Measurements from ENCODE around the gene RGS9.

DNA sequence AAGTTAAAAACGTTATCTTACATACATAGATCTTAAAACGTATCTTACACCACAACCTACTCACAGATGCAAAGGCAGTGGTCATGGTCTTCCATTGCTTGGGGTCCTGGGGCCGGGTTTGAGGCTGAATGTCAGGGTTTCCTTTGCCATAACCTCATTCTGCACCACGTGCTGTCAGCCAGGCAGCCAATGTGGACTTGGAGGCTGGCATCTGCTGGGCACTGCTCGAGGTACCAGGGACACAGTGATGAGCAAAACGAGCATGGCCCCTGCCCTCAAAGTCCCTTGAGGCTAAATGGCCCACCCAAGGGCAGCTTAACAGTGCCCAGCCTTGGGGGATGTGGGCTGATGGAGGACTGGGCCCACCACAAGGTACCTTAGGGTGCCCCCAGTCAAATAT is 35.8 kb upstream of the RGS9 start:
- TF ChIP-seq, protein P1, sequence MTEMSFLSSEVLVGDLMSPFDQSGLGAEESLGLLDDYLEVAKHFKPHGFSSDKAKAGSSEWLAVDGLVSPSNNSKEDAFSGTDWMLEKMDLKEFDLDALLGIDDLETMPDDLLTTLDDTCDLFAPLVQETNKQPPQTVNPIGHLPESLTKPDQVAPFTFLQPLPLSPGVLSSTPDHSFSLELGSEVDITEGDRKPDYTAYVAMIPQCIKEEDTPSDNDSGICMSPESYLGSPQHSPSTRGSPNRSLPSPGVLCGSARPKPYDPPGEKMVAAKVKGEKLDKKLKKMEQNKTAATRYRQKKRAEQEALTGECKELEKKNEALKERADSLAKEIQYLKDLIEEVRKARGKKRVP (CRISPR knock-in tag; IDR thresholded peaks at IDR 0.05), result no peak
- TF ChIP-seq XRCC5 (optimal IDR thresholded peaks at IDR 0.05; ENCODE audit: low read length) (no peak), KLF16 (CRISPR knock-in tag; IDR thresholded peaks at IDR 0.05) (no peak), ZNF644 (CRISPR knock-in tag; IDR thresholded peaks at IDR 0.05; ENCODE audit: low read depth) (no peak)
- TF ChIP-seq, protein P2, sequence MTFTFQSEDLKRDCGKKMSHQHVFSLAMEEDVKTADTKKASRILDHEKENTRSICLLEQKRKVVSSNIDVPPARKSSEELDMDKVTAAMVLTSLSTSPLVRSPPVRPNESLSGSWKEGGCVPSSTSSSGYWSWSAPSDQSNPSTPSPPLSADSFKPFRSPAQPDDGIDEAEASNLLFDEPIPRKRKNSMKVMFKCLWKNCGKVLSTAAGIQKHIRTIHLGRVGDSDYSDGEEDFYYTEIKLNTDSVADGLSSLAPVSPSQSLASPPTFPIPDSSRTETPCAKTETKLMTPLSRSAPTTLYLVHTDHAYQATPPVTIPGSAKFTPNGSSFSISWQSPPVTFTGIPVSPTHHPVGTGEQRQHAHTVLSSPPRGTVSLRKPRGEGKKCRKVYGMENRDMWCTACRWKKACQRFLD (CRISPR knock-in tag; IDR thresholded peaks at IDR 0.05; ENCODE audit: borderline replicate concordance), result no peak
- TF ChIP-seq, protein P3, sequence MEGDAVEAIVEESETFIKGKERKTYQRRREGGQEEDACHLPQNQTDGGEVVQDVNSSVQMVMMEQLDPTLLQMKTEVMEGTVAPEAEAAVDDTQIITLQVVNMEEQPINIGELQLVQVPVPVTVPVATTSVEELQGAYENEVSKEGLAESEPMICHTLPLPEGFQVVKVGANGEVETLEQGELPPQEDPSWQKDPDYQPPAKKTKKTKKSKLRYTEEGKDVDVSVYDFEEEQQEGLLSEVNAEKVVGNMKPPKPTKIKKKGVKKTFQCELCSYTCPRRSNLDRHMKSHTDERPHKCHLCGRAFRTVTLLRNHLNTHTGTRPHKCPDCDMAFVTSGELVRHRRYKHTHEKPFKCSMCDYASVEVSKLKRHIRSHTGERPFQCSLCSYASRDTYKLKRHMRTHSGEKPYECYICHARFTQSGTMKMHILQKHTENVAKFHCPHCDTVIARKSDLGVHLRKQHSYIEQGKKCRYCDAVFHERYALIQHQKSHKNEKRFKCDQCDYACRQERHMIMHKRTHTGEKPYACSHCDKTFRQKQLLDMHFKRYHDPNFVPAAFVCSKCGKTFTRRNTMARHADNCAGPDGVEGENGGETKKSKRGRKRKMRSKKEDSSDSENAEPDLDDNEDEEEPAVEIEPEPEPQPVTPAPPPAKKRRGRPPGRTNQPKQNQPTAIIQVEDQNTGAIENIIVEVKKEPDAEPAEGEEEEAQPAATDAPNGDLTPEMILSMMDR (CRISPR knock-in tag; IDR thresholded peaks at IDR 0.05), result no peak
- TF ChIP-seq, protein P4, sequence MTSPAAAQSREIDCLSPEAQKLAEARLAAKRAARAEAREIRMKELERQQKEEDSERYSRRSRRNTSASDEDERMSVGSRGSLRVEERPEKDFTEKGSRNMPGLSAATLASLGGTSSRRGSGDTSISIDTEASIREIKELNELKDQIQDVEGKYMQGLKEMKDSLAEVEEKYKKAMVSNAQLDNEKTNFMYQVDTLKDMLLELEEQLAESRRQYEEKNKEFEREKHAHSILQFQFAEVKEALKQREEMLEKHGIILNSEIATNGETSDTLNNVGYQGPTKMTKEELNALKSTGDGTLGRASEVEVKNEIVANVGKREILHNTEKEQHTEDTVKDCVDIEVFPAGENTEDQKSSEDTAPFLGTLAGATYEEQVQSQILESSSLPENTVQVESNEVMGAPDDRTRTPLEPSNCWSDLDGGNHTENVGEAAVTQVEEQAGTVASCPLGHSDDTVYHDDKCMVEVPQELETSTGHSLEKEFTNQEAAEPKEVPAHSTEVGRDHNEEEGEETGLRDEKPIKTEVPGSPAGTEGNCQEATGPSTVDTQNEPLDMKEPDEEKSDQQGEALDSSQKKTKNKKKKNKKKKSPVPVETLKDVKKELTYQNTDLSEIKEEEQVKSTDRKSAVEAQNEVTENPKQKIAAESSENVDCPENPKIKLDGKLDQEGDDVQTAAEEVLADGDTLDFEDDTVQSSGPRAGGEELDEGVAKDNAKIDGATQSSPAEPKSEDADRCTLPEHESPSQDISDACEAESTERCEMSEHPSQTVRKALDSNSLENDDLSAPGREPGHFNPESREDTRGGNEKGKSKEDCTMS (CRISPR knock-in tag; conservative IDR thresholded peaks at IDR 0.05), result no peak
- TF ChIP-seq, protein P5, sequence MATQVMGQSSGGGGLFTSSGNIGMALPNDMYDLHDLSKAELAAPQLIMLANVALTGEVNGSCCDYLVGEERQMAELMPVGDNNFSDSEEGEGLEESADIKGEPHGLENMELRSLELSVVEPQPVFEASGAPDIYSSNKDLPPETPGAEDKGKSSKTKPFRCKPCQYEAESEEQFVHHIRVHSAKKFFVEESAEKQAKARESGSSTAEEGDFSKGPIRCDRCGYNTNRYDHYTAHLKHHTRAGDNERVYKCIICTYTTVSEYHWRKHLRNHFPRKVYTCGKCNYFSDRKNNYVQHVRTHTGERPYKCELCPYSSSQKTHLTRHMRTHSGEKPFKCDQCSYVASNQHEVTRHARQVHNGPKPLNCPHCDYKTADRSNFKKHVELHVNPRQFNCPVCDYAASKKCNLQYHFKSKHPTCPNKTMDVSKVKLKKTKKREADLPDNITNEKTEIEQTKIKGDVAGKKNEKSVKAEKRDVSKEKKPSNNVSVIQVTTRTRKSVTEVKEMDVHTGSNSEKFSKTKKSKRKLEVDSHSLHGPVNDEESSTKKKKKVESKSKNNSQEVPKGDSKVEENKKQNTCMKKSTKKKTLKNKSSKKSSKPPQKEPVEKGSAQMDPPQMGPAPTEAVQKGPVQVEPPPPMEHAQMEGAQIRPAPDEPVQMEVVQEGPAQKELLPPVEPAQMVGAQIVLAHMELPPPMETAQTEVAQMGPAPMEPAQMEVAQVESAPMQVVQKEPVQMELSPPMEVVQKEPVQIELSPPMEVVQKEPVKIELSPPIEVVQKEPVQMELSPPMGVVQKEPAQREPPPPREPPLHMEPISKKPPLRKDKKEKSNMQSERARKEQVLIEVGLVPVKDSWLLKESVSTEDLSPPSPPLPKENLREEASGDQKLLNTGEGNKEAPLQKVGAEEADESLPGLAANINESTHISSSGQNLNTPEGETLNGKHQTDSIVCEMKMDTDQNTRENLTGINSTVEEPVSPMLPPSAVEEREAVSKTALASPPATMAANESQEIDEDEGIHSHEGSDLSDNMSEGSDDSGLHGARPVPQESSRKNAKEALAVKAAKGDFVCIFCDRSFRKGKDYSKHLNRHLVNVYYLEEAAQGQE (IDR thresholded peaks at IDR 0.05; ENCODE audit: borderline replicate concordance in 1 of 2, low read depth in 1 of 2, low read length in 2 of 2), result no peak

Data from HepG2 (cell line).